GM10847 (cell line): ENCODE data around the gene WIZ.

Source experiments
- POLR2A ChIP-seq: IDR thresholded peaks from 2 replicates; pipeline ENCODE4 v1.6.1; 2011; ENCODE audit not compliant: insufficient read length; ENCODE audit errors: extremely low read depth

WIZ gene

GRCh38 chr19:15452111-15453047 lies 2.6 kb upstream of the WIZ start:
- TF ChIP-seq POLR2A = no peak

GRCh38 chr19:15450528-15450890 lies 753 bp upstream of the WIZ start:
- TF ChIP-seq POLR2A = no peak

GRCh38 chr19:15448778-15449619 lies 757 bp downstream of the WIZ start:
- no peak for TF ChIP-seq POLR2A

- no peak for TF ChIP-seq POLR2A
Measured at GRCh38 chr19:15448044-15448777, 1.5 kb downstream of the WIZ start.

- no peak for TF ChIP-seq POLR2A
Measured at GRCh38 chr19:15447057-15447456, 2.7 kb downstream of the WIZ start.

- TF ChIP-seq POLR2A = no peak
Measured at GRCh38 chr19:15445807-15446376, 3.9 kb downstream of the WIZ start.

- TF ChIP-seq POLR2A = no peak
Measured at GRCh38 chr19:15445227-15445605, 4.5 kb downstream of the WIZ start.

GRCh38 chr19:15444505-15445226 lies 5.1 kb downstream of the WIZ start:
- TF ChIP-seq POLR2A = no peak

GRCh38 chr19:15443838-15444237 lies 5.9 kb downstream of the WIZ start:
- TF ChIP-seq POLR2A = no peak

- TF ChIP-seq POLR2A = no peak
Measured at GRCh38 chr19:15443325-15443724, 6.4 kb downstream of the WIZ start.

- TF ChIP-seq POLR2A = no peak
Measured at GRCh38 chr19:15442142-15442920, 7.4 kb downstream of the WIZ start.

GRCh38 chr19:15441317-15441716 lies 8.4 kb downstream of the WIZ start:
- no peak for TF ChIP-seq POLR2A

GRCh38 chr19:15439821-15440641 lies 9.7 kb downstream of the WIZ start:
- no peak for TF ChIP-seq POLR2A
